A673 (cell line): Measurements from ENCODE around the gene CCNY. TPM values are rescaled to one million over a fixed set of nuclear protein-coding genes. Genes with fewer than 3 reads are reported as not detected.

Experiments
- BruUV-seq: library from RNA; stranded (reverse); fragments of 400-500 nt; replicated peaks from 2 replicates; lab custom pipeline; 2021; lab: Mats Ljungman, UMichigan
- CTCF ChIA-PET: fragments of 300-600 bp; sonication (Branson Sonifier 250); formaldehyde crosslinking; loops from one replicate; lab custom pipeline; 2022; ENCODE audit warnings: antibody characterized with exemption; lab: Charles Lee
- POLR2A ChIA-PET: fragments of 300-600 bp; sonication (Branson Sonifier 250); formaldehyde crosslinking; loops from one replicate; lab custom pipeline; 2022; ENCODE audit warnings: antibody characterized with exemption; ENCODE audit not compliant: low non-redundant PET; lab: Charles Lee
- DNase-seq: peaks from one replicate; pipeline ENCODE4 v3.0.0-alpha.2; 2015; ENCODE audit warnings: low spot score
- H3K27ac ChIP-seq: fragments of 200-600 bp; sonication (generic); 2 replicates; pipeline ENCODE4 v1.5.1; 2016; ENCODE audit warnings: mixed run types, low read depth, mild to moderate bottlenecking, mixed read lengths, antibody characterized with exemption, low read length; ENCODE audit not compliant: poor library complexity, severe bottlenecking
- H3K27me3 ChIP-seq: fragments of 200-600 bp; sonication (generic); replicated peaks from 2 replicates; pipeline ENCODE4 v1.6.1; 2017; ENCODE audit warnings: mixed run types, low read depth, mild to moderate bottlenecking, mixed read lengths, antibody characterized with exemption, low read length; ENCODE audit not compliant: insufficient read depth, poor library complexity
- H3K36me3 ChIP-seq: fragments of 200-600 bp; sonication (generic); 2 replicates; pipeline ENCODE4 v1.6.1; 2016; ENCODE audit warnings: mixed run types, mild to moderate bottlenecking, mixed read lengths, antibody characterized with exemption, low read length; ENCODE audit not compliant: insufficient read depth, poor library complexity, severe bottlenecking
- H3K4me1 ChIP-seq: fragments of 200-600 bp; sonication (generic); 2 replicates; pipeline ENCODE4 v1.6.1; 2017; ENCODE audit warnings: mixed run types, mild to moderate bottlenecking, mixed read lengths, antibody characterized with exemption, low read length; ENCODE audit not compliant: insufficient read depth, poor library complexity, severe bottlenecking
- H3K4me3 ChIP-seq: fragments of 200-600 bp; sonication (generic); 2 replicates; pipeline ENCODE4 v1.5.1; 2016; ENCODE audit warnings: low read depth, mixed run types, mild to moderate bottlenecking, mixed read lengths, low read length; ENCODE audit not compliant: poor library complexity, severe bottlenecking
- H3K9me3 ChIP-seq: fragments of 200-600 bp; sonication (generic); 2 replicates; pipeline ENCODE4 v1.6.1; 2016; ENCODE audit warnings: mixed run types, low read depth, mild to moderate bottlenecking, mixed read lengths, antibody characterized with exemption, low read length; ENCODE audit not compliant: poor library complexity, severe bottlenecking
- CTCF ChIP-seq: fragments of 300-800, 200-600 bp; sonication (generic); conservative IDR thresholded peaks from 2 replicates; pipeline ENCODE4 v1.5.1; 2017; ENCODE audit warnings: low read depth, mild to moderate bottlenecking, antibody characterized with exemption, low read length, moderate library complexity, mixed read lengths
- EZH2 ChIP-seq: fragments of 200-600 bp; sonication (generic); IDR thresholded peaks from 2 replicates; pipeline ENCODE4 v1.6.1; 2017; ENCODE audit warnings: borderline replicate concordance, low read depth, mild to moderate bottlenecking, mixed read lengths, antibody characterized with exemption, low read length; ENCODE audit not compliant: poor library complexity, severe bottlenecking
- intact Hi-C: fragments of 100-400 bp; cut with micrococcal nuclease; formaldehyde crosslinking; loops from one replicate; pipeline ENCODE4 v1.10.0; 2022; ENCODE audit not compliant: unreplicated experiment
- total RNA-seq: library from RNA; stranded (reverse); gene quantifications from 2 replicates; pipeline ENCODE4 v1.2.3, GENCODE V29; 2021

CCNY gene
- total RNA-seq, 1 experiment from 2014 or later: 84.8 TPM

DNA sequence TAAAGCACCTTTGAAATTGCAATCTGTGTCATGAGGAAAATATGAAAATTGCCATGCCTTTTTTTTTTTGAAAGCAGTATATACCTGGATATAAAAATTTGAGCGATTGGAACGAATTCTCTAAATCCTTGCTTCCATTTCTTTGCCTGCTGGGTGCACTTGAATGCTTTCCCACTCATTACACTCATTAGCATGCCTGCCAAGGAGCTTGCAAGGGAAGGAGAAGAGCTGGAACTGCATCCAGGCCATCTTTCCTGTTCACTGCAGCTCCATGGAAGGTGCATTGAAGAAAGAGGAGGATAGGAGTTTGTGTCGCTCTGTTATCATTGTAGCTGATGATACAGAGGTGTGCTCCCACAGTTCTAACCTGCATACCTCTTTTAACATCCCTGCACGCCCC, 166.4 kb downstream of the CCNY start:
- no peaks in the 10 kb centered on the region for H3K27me3 ChIP-seq
- H3K9me3 ChIP-seq: no peaks in the 10 kb centered on the region
- H3K36me3 ChIP-seq: no peaks in the 10 kb centered on the region
- CTCF ChIA-PET: no interaction called here
- H3K4me1 ChIP-seq: no peaks in the 10 kb centered on the region
- intact Hi-C loops: no loop called here
- no peak for DNase-seq
- POLR2A ChIA-PET: no interaction called here
- H3K4me3 ChIP-seq: no peak overlapping the region
- TF ChIP-seq EZH2 (no peak), CTCF (no peak)
- no peak overlapping the region for H3K27ac ChIP-seq
- BruUV-seq: no TSS peak

GRCh38 chr10:35503578-35503977, 167.3 kb downstream of the CCNY start:
- BruUV-seq: no TSS peak
- H3K4me1 ChIP-seq: no peaks in the 10 kb centered on the region
- intact Hi-C loops: no loop called here
- TF ChIP-seq CTCF: no peak
- TF ChIP-seq EZH2: no peak
- no peak overlapping the region for H3K27ac ChIP-seq
- no peak overlapping the region for H3K4me3 ChIP-seq
- ChIA-PET POLR2A (no interaction called here), CTCF (no interaction called here)
- no peaks in the 10 kb centered on the region for H3K9me3 ChIP-seq
- DNase-seq: no peak
- H3K36me3 ChIP-seq: no peaks in the 10 kb centered on the region
- H3K27me3 ChIP-seq: no peaks in the 10 kb centered on the region

- no peak for TF ChIP-seq CTCF
- no peak for TF ChIP-seq EZH2
- BruUV-seq: no TSS peak
- Histone ChIP-seq H3K27ac (no peak overlapping the region), H3K27me3 (no peaks in the 10 kb centered on the region), H3K36me3 (no peaks in the 10 kb centered on the region), H3K4me3 (no peak overlapping the region), H3K9me3 (no peaks in the 10 kb centered on the region), H3K4me1 (no peaks in the 10 kb centered on the region)
- ChIA-PET POLR2A (no interaction called here), CTCF (no interaction called here)
- intact Hi-C loops: no loop called here
- no peak for DNase-seq
Observed at GRCh38 chr10:35504132-35504531, 167.8 kb downstream of the CCNY start.
